ENCODE results near the gene PCDHB10.

PCDHB10 gene

DNA sequence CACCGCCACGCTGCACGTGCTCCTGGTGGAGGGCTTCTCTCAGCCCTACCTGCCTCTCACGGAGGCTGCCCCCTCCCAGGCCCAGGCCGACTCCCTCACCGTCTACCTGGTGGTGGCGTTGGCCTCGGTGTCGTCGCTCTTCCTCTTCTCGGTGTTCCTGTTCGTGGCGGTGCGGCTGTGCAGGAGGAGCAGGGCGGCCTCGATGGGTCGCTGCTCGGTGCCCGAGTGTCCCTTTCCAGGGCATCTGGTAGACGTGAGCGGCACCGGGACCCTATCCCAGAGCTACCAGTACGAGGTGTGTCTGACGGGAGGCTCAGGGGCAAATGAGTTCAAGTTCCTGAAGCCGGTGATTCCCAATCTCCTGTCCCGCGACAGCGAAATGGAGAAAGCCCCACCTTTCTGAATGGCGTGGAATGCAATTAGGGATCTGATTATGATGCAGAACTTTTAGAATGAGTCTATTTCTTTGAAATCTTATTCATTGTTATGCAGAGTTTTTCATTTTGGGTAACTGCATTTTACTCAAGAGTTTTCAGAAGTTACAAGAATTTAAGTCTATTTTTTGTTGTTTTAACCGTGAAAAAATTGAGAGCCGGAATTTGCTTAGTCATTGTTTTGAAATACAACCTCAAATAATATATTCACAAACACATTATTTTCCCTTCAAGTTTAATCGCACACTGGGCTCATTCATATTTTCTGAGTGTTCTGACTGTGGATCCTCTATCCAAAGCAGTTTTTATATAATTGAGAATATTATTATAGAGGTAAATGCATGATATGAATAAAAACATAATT lies 44.6 kb downstream of the PCDHB10 start:
- no peak overlapping the region for H3K4me2 ChIP-seq
- no peaks in the 10 kb centered on the region for H4K20me1 ChIP-seq (ENCODE audit: insufficient read depth)
- H3K27me3 ChIP-seq (ENCODE audit: insufficient read depth, low read depth) = no peaks in the 10 kb centered on the region
- no peaks in the 10 kb centered on the region for H3K36me3 ChIP-seq (ENCODE audit: insufficient read depth)
- TF ChIP-seq, protein P1, sequence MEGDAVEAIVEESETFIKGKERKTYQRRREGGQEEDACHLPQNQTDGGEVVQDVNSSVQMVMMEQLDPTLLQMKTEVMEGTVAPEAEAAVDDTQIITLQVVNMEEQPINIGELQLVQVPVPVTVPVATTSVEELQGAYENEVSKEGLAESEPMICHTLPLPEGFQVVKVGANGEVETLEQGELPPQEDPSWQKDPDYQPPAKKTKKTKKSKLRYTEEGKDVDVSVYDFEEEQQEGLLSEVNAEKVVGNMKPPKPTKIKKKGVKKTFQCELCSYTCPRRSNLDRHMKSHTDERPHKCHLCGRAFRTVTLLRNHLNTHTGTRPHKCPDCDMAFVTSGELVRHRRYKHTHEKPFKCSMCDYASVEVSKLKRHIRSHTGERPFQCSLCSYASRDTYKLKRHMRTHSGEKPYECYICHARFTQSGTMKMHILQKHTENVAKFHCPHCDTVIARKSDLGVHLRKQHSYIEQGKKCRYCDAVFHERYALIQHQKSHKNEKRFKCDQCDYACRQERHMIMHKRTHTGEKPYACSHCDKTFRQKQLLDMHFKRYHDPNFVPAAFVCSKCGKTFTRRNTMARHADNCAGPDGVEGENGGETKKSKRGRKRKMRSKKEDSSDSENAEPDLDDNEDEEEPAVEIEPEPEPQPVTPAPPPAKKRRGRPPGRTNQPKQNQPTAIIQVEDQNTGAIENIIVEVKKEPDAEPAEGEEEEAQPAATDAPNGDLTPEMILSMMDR (conservative IDR thresholded peaks at IDR 0.05; ENCODE audit: low read depth, low read length) = no peak
- no peak overlapping the region for H3K9ac ChIP-seq
- H3K4me3 ChIP-seq (IDR thresholded peaks at IDR 0.05; ENCODE audit: insufficient read depth, low read depth, low read length) = no peak overlapping the region
- H3K79me2 ChIP-seq (ENCODE audit: insufficient read depth, low read depth) = no peaks in the 10 kb centered on the region
- no peak overlapping the region for H2AFZ ChIP-seq (ENCODE audit: low read depth)
- no peaks in the 10 kb centered on the region for H3K4me1 ChIP-seq (ENCODE audit: low read depth, poor library complexity, severe bottlenecking)
- H3K27ac ChIP-seq = no peak overlapping the region

DNA sequence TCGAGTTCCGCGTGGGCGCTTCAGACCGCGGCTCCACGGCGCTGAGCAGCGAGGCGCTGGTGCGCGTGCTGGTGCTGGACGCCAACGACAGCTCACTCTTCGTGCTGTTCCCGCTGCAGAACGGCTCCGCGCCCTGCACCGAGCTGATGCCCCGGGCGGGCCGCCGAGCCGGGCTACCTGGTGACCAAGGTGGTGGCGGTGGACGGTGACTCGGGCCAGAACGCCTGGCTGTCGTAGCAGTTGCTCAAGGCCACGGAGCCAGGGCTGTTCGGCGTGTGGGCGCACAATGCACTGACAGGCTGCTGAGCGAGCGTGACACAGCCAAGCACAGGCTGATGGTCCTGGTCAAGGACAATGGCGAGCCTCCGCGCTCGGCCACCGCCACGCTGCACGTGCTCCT lies 49.3 kb downstream of the PCDHB10 start:
- TF ChIP-seq, protein P1 (conservative IDR thresholded peaks at IDR 0.05; ENCODE audit: low read depth, low read length) = no peak
- Histone ChIP-seq H3K79me2 (ENCODE audit: insufficient read depth, low read depth) (no peaks in the 10 kb centered on the region), H3K4me1 (ENCODE audit: low read depth, poor library complexity, severe bottlenecking) (no peaks in the 10 kb centered on the region), H3K9ac (no peak overlapping the region), H3K4me3 (IDR thresholded peaks at IDR 0.05; ENCODE audit: insufficient read depth, low read depth, low read length) (no peak overlapping the region), H3K27ac (no peak overlapping the region), H3K4me2 (no peak overlapping the region), H2AFZ (ENCODE audit: low read depth) (no peak overlapping the region), H3K27me3 (ENCODE audit: insufficient read depth, low read depth) (no peaks in the 10 kb centered on the region), H3K36me3 (ENCODE audit: insufficient read depth) (no peaks in the 10 kb centered on the region), H4K20me1 (ENCODE audit: insufficient read depth) (no peaks in the 10 kb centered on the region)

Data from KMS-11 (cell line).